Measurements from ENCODE around the gene HIC2.
"Not testable (repeated sequence)": the region's sequence is repeated elsewhere in the genome, so short reads cannot be mapped to it uniquely, and the experiment has no call there.

Gene HIC2, protein sequence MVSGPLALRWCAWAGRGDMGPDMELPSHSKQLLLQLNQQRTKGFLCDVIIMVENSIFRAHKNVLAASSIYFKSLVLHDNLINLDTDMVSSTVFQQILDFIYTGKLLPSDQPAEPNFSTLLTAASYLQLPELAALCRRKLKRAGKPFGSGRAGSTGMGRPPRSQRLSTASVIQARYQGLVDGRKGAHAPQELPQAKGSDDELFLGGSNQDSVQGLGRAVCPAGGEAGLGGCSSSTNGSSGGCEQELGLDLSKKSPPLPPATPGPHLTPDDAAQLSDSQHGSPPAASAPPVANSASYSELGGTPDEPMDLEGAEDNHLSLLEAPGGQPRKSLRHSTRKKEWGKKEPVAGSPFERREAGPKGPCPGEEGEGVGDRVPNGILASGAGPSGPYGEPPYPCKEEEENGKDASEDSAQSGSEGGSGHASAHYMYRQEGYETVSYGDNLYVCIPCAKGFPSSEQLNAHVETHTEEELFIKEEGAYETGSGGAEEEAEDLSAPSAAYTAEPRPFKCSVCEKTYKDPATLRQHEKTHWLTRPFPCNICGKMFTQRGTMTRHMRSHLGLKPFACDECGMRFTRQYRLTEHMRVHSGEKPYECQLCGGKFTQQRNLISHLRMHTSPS

DNA sequence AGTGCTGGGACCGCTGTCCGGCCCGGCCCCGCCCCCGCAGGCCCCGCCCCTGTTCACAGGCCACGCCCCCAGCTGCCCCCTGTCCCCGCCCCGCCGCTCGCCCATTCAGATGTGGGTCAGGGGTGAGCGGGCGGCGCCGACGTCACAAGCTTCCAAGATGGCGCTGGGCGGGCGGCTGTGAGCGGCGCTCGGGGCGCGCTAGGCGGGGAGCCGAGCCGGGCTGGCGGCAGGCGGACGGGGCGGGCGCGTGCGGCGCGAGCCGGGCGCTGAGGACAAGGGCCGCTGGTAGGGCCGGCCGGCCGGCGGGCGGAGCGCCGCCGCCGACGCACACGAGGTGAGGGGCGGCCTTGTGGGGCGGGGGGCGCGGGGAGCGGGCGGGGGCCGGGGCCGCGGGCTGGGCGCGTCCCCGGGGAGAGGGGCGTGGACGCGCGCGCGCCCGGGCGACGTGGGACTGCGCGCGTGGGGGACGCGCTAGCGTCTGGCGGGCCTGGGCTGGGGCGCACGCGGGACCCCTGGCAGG is at the start of gene HIC2:
TSS of gene HIC2 (plus strand) at position 145 of the 520 bp plus-strand sequence. CDS start 25,461 bp downstream, outside the sequence.
- not testable (repeated sequence) for DNase-seq

- not testable (repeated sequence) for DNase-seq
These were observed 48.4 kb upstream of the HIC2 start for GRCh38 chr22:21368603-21369310.

- DNase-seq: not testable (repeated sequence)
These were observed 41.3 kb upstream of the HIC2 start for GRCh38 chr22:21375880-21376279.

GRCh38 chr22:21383701-21384467 is 33.3 kb upstream of the HIC2 start, which contains the start of gene RIMBP3B:
TSS of gene RIMBP3B (plus strand) at chr22:21383751. CDS start at chr22:21383859, 108 bp downstream.
- not testable (repeated sequence) for DNase-seq

DNA sequence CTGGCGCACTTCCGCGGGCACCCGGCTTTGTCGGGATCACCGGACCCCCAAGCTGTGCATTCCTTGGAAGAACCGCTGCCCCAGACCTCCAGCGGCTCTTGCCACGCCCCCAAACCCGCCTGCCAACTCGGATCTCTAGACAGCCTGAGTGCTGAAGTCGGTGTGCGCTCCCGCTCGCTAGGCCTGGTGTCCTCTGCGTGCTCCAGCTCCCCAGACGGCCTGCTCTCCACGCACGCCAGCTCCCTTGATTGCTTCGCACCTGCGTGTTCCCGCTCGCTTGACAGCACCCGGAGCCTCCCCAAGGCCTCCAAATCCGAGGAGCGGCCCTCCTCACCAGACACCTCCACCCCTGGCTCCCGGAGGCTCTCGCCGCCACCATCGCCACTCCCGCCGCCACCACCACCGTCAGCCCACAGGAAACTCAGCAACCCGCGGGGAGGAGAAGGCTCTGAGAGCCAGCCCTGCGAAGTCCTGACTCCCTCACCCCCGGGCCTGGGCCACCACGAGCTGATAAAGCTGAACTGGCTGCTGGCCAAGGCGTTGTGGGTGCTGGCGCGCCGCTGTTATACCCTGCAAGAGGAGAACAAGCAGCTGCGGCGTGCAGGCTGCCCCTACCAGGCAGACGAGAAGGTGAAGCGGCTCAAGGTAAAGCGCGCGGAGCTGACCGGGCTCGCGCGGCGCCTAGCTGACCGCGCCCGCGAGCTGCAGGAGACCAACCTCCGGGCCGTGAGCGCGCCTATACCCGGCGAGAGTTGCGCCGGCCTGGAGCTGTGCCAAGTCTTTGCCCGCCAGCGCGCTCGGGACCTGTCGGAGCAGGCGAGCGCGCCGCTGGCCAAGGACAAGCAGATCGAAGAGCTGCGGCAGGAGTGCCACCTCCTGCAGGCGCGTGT is 32.5 kb upstream of the HIC2 start:
- DNase-seq: not testable (repeated sequence)

GRCh38 chr22:21389480-21389879 is 27.7 kb upstream of the HIC2 start:
- DNase-seq: not testable (repeated sequence)

DNA sequence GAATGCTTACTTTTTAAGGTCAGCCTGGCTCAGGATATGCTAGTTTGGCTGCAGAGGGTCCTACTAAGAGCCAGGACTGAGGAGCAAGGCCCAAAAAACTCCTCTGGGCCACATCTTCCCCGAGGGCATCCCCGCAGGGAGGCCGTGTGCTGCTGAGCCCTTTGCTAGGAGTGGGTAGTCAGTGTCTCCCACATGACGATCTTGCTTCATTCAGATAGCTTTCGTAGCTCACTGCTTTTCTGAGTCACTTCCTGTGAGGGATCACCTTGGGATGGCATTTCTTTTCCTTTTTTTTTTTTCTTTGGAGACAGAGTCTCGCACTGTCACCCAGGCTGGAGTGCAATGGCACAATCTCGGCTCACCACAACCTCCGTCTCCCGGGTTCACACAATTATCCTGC is 27.2 kb upstream of the HIC2 start:
- DNase-seq: not testable (repeated sequence)

DNA sequence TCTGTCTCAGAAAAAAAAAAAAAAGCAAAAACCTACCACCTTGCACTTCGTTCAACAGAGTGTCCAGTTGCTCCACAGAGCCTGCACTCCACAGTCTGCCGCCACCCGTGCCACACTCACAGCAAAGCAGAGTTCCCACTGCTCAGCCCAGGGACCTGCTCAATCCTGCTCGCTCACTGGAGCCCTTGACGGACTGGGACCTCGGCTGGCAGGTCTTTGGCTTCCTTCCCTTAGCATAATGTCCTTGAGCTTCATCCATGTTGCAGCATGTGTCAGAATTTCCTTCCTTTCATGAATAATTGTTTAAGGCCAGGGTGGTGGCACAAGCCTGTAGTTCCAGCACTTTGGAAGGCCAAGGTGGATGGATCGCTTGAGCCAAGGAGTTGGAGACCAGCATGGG is 22.6 kb upstream of the HIC2 start:
- DNase-seq: not testable (repeated sequence)

DNA sequence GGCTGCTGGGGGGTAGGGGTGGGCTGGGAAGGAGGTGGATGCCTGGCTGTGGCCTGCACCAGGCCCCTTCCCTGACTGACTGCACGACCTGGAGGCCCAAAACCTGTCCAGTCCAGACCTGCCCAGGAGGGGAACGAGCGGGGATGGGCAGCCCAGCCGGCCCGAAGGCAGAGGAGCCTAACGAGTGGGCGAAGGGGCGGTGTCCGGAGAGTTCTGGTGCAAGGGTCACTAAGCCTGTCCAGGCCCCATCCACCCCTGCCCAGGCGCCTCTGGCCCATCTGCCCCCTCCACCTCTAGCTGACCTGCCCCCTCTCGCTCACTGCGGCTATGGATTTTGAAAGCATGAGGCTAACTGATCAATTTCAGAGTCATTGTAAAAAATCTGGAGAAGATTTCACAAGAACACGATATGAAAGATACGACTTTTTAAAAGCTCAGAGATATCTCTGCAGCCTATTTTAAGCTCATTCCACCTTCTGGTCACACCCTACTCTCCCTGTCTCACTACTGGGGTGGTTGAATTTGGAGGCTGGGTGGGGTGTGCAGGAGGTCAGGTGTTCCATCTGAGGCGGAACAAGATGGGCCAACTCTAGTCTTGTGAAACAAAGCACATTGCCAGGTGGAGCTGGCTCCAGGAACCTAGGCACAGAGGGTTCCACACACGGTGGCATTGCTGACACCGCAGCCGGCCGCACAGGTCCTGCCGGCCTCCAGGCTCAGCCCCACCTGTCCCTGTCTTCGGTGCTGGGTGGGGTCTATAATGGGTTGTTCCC is 15.8 kb upstream of the HIC2 start:
- not testable (repeated sequence) for DNase-seq

DNA sequence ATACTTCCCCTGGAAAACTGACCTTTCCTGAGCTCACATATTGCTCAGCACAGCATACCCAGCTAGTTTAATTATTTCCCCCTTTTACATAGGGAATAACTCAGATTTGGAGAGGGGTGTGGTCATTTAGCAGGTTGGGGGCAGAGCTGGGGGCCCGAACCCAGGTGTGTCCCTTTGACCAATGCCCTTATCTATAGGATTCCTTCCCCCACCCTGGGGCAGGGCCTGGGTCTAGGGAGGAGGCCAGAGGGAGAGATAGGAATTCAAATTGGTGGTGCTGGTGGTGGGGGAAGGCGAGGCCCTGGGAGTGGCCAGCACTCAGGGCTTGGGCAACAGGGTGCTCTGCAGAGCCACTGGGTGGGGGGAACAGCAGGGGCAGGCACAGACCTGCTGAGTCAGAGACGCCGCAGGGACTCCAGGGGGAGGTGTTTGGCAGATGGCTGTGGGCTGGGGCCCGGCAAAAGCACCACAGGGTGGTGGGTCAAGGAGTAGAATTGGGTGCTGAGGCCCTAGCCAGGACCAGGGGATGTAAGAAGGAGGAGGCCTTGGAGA is 14.3 kb upstream of the HIC2 start:
- DNase-seq: not testable (repeated sequence)

GRCh38 chr22:21407139-21407538 is 10.0 kb upstream of the HIC2 start:
- DNase-seq: not testable (repeated sequence)

DNA sequence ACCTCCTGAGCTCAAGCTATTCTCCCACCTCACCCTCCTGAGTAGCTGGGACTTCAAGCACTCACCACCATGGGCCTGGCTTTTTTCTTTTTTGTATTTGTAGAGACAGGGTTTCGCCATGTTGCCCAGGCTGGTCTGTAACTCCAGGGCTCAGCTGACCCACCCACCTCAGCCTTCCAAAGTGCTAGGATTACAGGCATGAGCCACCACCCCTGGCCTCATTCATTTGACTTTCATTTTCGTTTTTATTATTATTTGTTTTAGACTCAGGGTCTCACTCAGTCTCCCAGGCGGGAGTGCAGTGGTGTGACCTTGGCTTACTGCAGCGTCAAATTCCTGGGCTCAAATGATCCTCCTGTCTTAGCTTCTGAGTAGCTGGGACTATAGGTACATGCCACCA is 9.4 kb upstream of the HIC2 start:
- DNase-seq: not testable (repeated sequence)

- DNase-seq: not testable (repeated sequence)
These were observed 796 bp upstream of the HIC2 start for GRCh38 chr22:21416375-21416774.

DNA sequence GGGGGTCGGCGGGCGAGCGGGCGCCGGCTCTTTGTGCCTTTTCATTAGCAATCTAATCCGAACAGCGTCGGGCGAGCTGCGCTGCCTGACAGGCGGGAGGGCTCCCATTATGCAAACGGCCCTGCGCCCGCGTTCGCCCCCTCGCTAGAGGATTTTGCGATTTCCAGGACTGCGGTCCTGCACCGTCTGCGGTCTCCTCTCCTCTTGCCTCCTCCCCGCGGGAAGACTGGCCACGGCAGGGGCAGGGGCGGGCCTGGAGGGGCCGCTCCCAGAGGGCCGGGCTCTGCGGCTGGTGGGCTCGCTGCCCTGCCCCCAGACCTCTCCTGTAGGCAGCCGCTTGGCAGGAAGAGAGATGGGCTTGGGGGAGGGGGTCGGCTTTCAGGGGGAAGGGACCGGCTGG is 682 bp downstream of the HIC2 start:
- not testable (repeated sequence) for DNase-seq

- DNase-seq: not testable (repeated sequence)
These were observed 1.9 kb downstream of the HIC2 start for GRCh38 chr22:21418974-21419638.

GRCh38 chr22:21420180-21420763 is 3.1 kb downstream of the HIC2 start:
- DNase-seq: not testable (repeated sequence)

GRCh38 chr22:21424084-21424709 is 7.0 kb downstream of the HIC2 start:
- DNase-seq: not testable (repeated sequence)

DNA sequence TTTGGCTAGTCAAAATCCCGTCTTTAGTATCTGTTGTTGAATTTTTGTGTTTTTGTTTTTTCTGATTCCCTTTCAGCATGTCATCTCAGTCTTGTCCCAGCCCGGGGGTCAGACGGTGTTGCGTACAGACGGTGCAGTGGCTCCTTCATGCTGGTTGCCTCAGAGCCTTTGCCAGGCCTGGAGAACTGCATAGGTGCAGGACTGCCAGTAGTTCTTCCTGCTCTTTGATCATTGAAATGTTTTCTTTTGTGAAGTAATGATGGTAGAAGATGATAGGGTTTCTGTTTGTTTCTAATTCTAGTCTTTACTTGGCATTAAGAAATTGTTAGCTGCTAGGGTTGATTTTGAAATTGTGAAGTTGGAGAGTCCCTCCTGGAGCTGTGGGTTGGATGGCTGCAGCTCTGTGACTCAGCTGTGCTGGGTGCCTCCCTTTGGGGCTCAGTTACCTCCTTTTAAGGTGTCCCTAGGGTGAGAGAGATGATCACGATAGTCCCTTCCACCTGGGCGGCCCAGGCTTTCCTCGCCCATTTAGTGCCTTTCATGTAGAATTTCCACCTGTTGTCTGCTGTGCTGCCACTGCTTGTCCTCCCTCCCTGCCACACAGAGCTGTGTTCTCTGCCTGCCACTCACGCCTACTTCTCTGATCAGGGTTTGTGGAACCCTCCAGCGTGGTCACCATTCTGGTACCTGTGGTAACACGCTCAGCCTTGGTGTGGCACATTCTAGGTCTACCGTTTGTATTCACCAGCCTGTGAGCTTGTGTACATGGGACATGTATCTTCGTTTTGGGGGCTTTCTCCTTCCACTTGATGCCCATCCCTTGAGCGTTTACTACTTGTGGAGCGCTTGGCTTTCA is 17.4 kb downstream of the HIC2 start:
- DNase-seq: not testable (repeated sequence)

All from NCI-H69 (cell line).